ENCODE measurements around the gene SPRED1. TPM values are rescaled to one million over a fixed set of nuclear protein-coding genes. Genes with fewer than 3 reads are reported as not detected.
"Not testable (repeated sequence)": the region's sequence is repeated elsewhere in the genome, so short reads cannot be mapped to it uniquely, and the experiment has no call there.

The SPRED1 gene
- total RNA-seq, 1 donor from 2014 or later: 29.3 TPM

- H3K27ac Mint-ChIP-seq (ENCODE audit: unreplicated experiment): no peak overlapping the region
- H3K4me1 Mint-ChIP-seq (ENCODE audit: unreplicated experiment): no peaks in the 10 kb centered on the region
- no peaks in the 10 kb centered on the region for H3K27me3 Mint-ChIP-seq (ENCODE audit: unreplicated experiment)
- no peaks in the 10 kb centered on the region for H3K9me3 Mint-ChIP-seq (ENCODE audit: unreplicated experiment)
- no peak for DNase-seq (ENCODE audit: low spot score)
- H3K4me3 Mint-ChIP-seq (ENCODE audit: unreplicated experiment): no peak overlapping the region
- no peaks in the 10 kb centered on the region for H3K36me3 Mint-ChIP-seq (ENCODE audit: low read depth, unreplicated experiment)
- no peak for TF ChIP-seq CTCF (IDR thresholded peaks at IDR 0.05; ENCODE audit: unreplicated experiment)
Measured at GRCh38 chr15:38229705-38230310, 22.8 kb upstream of the SPRED1 start.

GRCh38 chr15:38231436-38231835, 21.2 kb upstream of the SPRED1 start:
- no peak for DNase-seq (ENCODE audit: low spot score)

GRCh38 chr15:38237021-38237420, 15.6 kb upstream of the SPRED1 start:
- H3K27me3 Mint-ChIP-seq (ENCODE audit: unreplicated experiment); H3K4me1 Mint-ChIP-seq (ENCODE audit: unreplicated experiment); H3K9me3 Mint-ChIP-seq (ENCODE audit: unreplicated experiment); DNase-seq (ENCODE audit: low spot score); H3K36me3 Mint-ChIP-seq (ENCODE audit: low read depth, unreplicated experiment); H3K27ac Mint-ChIP-seq (ENCODE audit: unreplicated experiment); H3K4me3 Mint-ChIP-seq (ENCODE audit: unreplicated experiment): not testable (repeated sequence)

More at GRCh38 chr15:38231436-38231835, 21.2 kb upstream of the SPRED1 start:
- no peak overlapping the region for H3K27ac Mint-ChIP-seq (ENCODE audit: unreplicated experiment)
- no peaks in the 10 kb centered on the region for H3K9me3 Mint-ChIP-seq (ENCODE audit: unreplicated experiment)
- no peak for TF ChIP-seq CTCF (IDR thresholded peaks at IDR 0.05; ENCODE audit: unreplicated experiment)
- H3K36me3 Mint-ChIP-seq (ENCODE audit: low read depth, unreplicated experiment): no peaks in the 10 kb centered on the region
- H3K4me1 Mint-ChIP-seq (ENCODE audit: unreplicated experiment): no peaks in the 10 kb centered on the region
- no peak overlapping the region for H3K4me3 Mint-ChIP-seq (ENCODE audit: unreplicated experiment)
- H3K27me3 Mint-ChIP-seq (ENCODE audit: unreplicated experiment): no peaks in the 10 kb centered on the region

GRCh38 chr15:38238311-38238710, 14.3 kb upstream of the SPRED1 start:
- no peaks in the 10 kb centered on the region for H3K27me3 Mint-ChIP-seq (ENCODE audit: unreplicated experiment)
- no peaks in the 10 kb centered on the region for H3K36me3 Mint-ChIP-seq (ENCODE audit: low read depth, unreplicated experiment)
- TF ChIP-seq CTCF (IDR thresholded peaks at IDR 0.05; ENCODE audit: unreplicated experiment): no peak
- no peak for DNase-seq (ENCODE audit: low spot score)
- no peak overlapping the region for H3K4me3 Mint-ChIP-seq (ENCODE audit: unreplicated experiment)
- no peak overlapping the region for H3K27ac Mint-ChIP-seq (ENCODE audit: unreplicated experiment)
- H3K9me3 Mint-ChIP-seq (ENCODE audit: unreplicated experiment): no peaks in the 10 kb centered on the region
- peaks cover 5% of the 10 kb centered on the region for H3K4me1 Mint-ChIP-seq (ENCODE audit: unreplicated experiment)

- H3K4me1 Mint-ChIP-seq (ENCODE audit: unreplicated experiment): peaks cover 12% of the 10 kb centered on the region
- H3K27me3 Mint-ChIP-seq (ENCODE audit: unreplicated experiment): no peaks in the 10 kb centered on the region
- no peaks in the 10 kb centered on the region for H3K36me3 Mint-ChIP-seq (ENCODE audit: low read depth, unreplicated experiment)
- TF ChIP-seq CTCF (IDR thresholded peaks at IDR 0.05; ENCODE audit: unreplicated experiment): no peak
- no peak overlapping the region for H3K4me3 Mint-ChIP-seq (ENCODE audit: unreplicated experiment)
- no peak overlapping the region for H3K27ac Mint-ChIP-seq (ENCODE audit: unreplicated experiment)
- no peak for DNase-seq (ENCODE audit: low spot score)
- H3K9me3 Mint-ChIP-seq (ENCODE audit: unreplicated experiment): no peaks in the 10 kb centered on the region
Measured at GRCh38 chr15:38242055-38242454, 10.6 kb upstream of the SPRED1 start.
